Spleen (tissue), 13 donors: ENCODE measurements around the gene PLXNA1. TPM values are rescaled to one million over a fixed set of nuclear protein-coding genes. Genes with fewer than 3 reads are reported as not detected.

Source experiments
- DNase-seq: peaks from one replicate; pipeline ENCODE4 v3.0.0-alpha.2; 2020
- H3K27ac ChIP-seq, 8 donors: fragments of 200-600 bp; sonication (generic) in 7 of 8; 1 replicate in 4 of 8; 2 replicates in 4 of 8; pipeline versions ENCODE4 v1.5.0 to v1.8.0; 2016 to 2021; ENCODE audit warnings: inconsistent platforms in 4 of 8, mild to moderate bottlenecking in 4 of 8, moderate library complexity in 1 of 8
- H3K27me3 ChIP-seq, 7 donors: fragments of 200-600 bp; sonication (generic) in 6 of 7; replicated peaks in 1 of 7; 1 replicate in 4 of 7; 2 replicates in 3 of 7; pipeline versions ENCODE4 v1.5.0 to v1.8.0; 2016 to 2021; ENCODE audit warnings: inconsistent platforms in 3 of 7, mild to moderate bottlenecking in 1 of 7
- H3K36me3 ChIP-seq, 6 donors: fragments of 200-600 bp; sonication (generic) in 5 of 6; 1 replicate in 4 of 6; 2 replicates in 2 of 6; pipeline versions ENCODE4 v1.5.0 to v1.8.0; 2016 to 2021; ENCODE audit warnings: inconsistent platforms in 2 of 6
- H3K4me1 ChIP-seq, 6 donors: fragments of 200-600 bp; sonication (generic) in 5 of 6; 1 replicate in 3 of 6; 2 replicates in 3 of 6; pipeline versions ENCODE4 v1.5.0 to v1.8.0; 2016 to 2021; ENCODE audit warnings: inconsistent platforms in 3 of 6
- H3K4me3 ChIP-seq, 8 donors: fragments of 200-600 bp; sonication (generic) in 7 of 8; 1 replicate in 4 of 8; 2 replicates in 4 of 8; pipeline versions ENCODE4 v1.5.0 to v1.8.0; 2016 to 2021; ENCODE audit warnings: inconsistent platforms in 4 of 8, mild to moderate bottlenecking in 4 of 8, moderate library complexity in 2 of 8
- H3K9me3 ChIP-seq, 8 donors: fragments of 200-600 bp; sonication (generic) in 7 of 8; 1 replicate in 4 of 8; 2 replicates in 4 of 8; pipeline versions ENCODE4 v1.5.0 to v1.8.0; 2016 to 2021; ENCODE audit warnings: inconsistent platforms in 4 of 8
- POLR2A ChIP-seq, 3 donors: fragments of 450-650 bp; IDR thresholded peaks; one replicate each; pipeline ENCODE4 v1.5.1; 2017; ENCODE audit warnings: antibody characterized with exemption in 3 of 3, mild to moderate bottlenecking in 1 of 3
- POLR2AphosphoS5 ChIP-seq, 3 donors: sonication (generic); formaldehyde crosslinking; IDR thresholded peaks; one replicate each; pipeline ENCODE4 v1.5.1; 2017; ENCODE audit warnings: antibody characterized with exemption in 3 of 3
- WGBS, 5 donors: extraction: QIAGEN DNeasy Blood & Tissue Kit in 3 of 5; methylation state at CpG; one replicate each; pipeline versions ENCODE4 v1.1.5 to v1.1.7; 2013 to 2018; 5-methylcytosine and 5-hydroxymethylcytosine counted together
- intact Hi-C: fragments of 100-400 bp; cut with DNase I; formaldehyde crosslinking; loops from one replicate; pipeline ENCODE4 v1.15.0; 2023; ENCODE audit warnings: low total_unique reads
- long read RNA-seq, 2 donors: transcript quantifications; one replicate each; lab custom pipeline, GENCODE V29; 2026
- polyA plus RNA-seq, 3 donors: library from polyadenylated mRNA; stranded (reverse); fragments of 200-250 nt; gene quantifications; one replicate each; pipeline ENCODE4 v1.2.1, GENCODE V29; 2013
- total RNA-seq, 7 donors: library from RNA; depleted of rRNA in 3 of 7; stranded (reverse); fragments of >200 nt in 3 of 7; fragmentation: NEBNext Ultra II Directional in 4 of 7; extraction: Animal tissue kit (Norgen Biotek cat#: 25700) in 4 of 7; gene quantifications; one replicate each; pipeline versions ENCODE4 v1.1.0 to v1.2.1, GENCODE V29; 2016 to 2021
- TF ChIP-seq, protein P1 (sequence below), 11 experiments: fragments of 200-600 bp in 7 of 11; fragments of 450-650 bp in 4 of 11; sonication (generic) in 4 of 11; IDR thresholded peaks in 8 of 11; conservative IDR thresholded peaks in 3 of 11; 1 replicate in 7 of 11; 2 replicates in 4 of 11; pipeline versions ENCODE4 v1.4.0 to v1.8.0; 2016 to 2021; ENCODE audit warnings: antibody characterized with exemption in 11 of 11, inconsistent platforms in 4 of 11, mild to moderate bottlenecking in 1 of 11
- donor health status: healthy with polysubstance abuse.
- donor health status: DM: no; HTN: no; CAD: no; lungs with moderate emphysema.
- donor health status: DM: no; HTN: no; CAD: no.
- donor health status: Bipolar disorder and iron deficiency.
- donor health status: healthy.
- donor health status: DM: no; HTN: no; CAD: no.
- donor health status: DM: yes; HTN: yes; CAD: no.

Gene PLXNA1
- 10 to 100 TPM; 27.8 to 47.6 (median 41.4) TPM for total RNA-seq
- 10 to 100 TPM in 1 of 3 donors, 1 to 10 TPM in 2; 3.7 to 11.9 (median 3.8) TPM for polyA plus RNA-seq
- long read RNA-seq, donor 1: 0 reads
- long read RNA-seq, donor 2, full-length matches to known transcripts: 1 of 1 reads
- long read RNA-seq, donor 2, partial matches to known transcripts: 0 of 1 reads
- long read RNA-seq, donor 2, other reads (novel, unspliced or antisense): 0 of 1 reads

DNA sequence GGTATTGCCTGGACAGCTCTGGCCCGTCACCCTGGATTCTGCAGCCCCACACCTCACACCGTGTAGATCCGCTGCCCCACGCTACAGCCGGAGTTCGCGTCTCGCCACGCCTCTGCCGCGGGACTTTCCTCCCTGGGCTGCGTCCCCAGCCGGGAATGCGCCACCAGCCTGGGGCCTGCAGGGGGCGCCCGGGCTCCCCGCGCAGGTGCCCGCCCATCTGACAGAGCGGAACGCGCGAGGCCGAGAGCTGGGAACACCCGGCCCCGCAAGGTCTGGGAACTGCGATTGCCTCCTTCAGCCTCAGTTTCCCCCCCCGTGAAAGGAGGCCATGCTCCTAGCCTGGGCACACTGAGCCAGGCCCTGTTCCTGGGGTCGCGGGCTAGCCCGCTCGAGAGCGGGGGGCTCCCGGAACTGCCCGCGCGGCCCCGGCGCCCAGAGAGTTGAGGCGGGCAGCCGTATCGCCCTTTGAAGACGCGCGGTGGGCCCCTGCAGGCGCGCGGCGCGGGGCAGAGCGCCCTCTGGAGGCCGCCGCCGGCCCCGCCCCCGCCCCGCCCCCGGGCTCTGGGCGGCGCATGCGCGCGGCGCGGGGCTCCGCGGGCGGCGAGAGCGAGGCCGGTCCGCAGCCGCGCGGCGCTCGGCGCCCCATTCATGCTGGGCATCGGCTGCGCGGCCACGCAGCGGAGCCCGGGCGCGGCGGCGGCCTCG, at the start of gene PLXNA1:
Gene PLXNA1 (plus strand): TSS at position 645 of the 705 bp plus-strand sequence. CDS start 5,479 bp downstream, outside the sequence.
- peak; percentile 68 to 84 (median 77) for TF ChIP-seq POLR2AphosphoS5 (IDR thresholded peaks at IDR 0.05)
- TF ChIP-seq, protein P1, sequence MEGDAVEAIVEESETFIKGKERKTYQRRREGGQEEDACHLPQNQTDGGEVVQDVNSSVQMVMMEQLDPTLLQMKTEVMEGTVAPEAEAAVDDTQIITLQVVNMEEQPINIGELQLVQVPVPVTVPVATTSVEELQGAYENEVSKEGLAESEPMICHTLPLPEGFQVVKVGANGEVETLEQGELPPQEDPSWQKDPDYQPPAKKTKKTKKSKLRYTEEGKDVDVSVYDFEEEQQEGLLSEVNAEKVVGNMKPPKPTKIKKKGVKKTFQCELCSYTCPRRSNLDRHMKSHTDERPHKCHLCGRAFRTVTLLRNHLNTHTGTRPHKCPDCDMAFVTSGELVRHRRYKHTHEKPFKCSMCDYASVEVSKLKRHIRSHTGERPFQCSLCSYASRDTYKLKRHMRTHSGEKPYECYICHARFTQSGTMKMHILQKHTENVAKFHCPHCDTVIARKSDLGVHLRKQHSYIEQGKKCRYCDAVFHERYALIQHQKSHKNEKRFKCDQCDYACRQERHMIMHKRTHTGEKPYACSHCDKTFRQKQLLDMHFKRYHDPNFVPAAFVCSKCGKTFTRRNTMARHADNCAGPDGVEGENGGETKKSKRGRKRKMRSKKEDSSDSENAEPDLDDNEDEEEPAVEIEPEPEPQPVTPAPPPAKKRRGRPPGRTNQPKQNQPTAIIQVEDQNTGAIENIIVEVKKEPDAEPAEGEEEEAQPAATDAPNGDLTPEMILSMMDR (IDR thresholded peaks at IDR 0.05 in 8 of 11, conservative IDR thresholded peaks at IDR 0.05 in 3 of 11): peak; percentile 92 to 99 (median 98)
- no peak for TF ChIP-seq POLR2A (IDR thresholded peaks at IDR 0.05)
- no peaks in the 10 kb centered on the region for H3K9me3 ChIP-seq
- H3K27me3 ChIP-seq: peaks cover 0 to 39% (median 0%) of the 10 kb centered on the region in 7 donors
- peak within 1 kb of the TSS; percentile 87 to 97 (median 92) for H3K27ac ChIP-seq
- DNase-seq: peak; percentile 97
- H3K4me1 ChIP-seq: peaks cover 15 to 57% (median 47%) of the 10 kb centered on the region in 6 donors
- intact Hi-C loops: loop anchor here (5.0 kb wide), 1 partner anchor 230 kb away; no protein-coding TSS in a partner anchor
- H3K36me3 ChIP-seq: no peaks in the 10 kb centered on the region
- 0 to 1% (median 0%) methylated on average over 32 to 89 of the region's 89 CpGs for WGBS, 5 donors
- peak within 1 kb of the TSS; percentile 49 to 87 (median 62) for H3K4me3 ChIP-seq

DNA sequence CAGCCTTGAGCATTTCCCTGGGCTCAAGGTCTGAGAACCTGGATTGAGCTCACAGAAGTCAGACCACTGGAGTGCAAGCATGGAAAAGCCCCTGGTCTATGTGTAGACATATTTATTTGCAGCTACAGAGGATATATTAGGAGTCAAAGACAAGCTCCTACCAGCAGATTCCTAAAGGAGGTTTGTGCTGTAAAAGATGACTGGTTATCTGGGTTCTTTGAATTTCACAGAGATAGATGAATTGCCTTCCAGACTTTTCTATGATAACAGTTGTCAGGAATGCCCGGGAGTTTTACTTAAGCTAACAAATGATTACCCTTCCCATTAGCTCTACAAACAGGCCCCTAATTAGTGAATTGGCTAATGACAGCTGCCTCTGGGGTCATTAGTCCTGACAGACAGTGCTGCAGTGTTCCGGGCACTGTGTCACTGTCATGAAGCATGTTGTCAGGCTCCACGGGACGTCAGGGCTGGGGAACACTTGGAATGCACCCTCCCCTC, 48.8 kb upstream of the PLXNA1 start:
- intact Hi-C loops: no loop called here
- H3K4me1 ChIP-seq: peaks cover 18 to 80% (median 54%) of the 10 kb centered on the region in 6 donors
- DNase-seq: peak; percentile 52
- H3K4me3 ChIP-seq: no peak overlapping the region
- H3K9me3 ChIP-seq: no peaks in the 10 kb centered on the region
- 58 to 71% (median 61%) methylated on average over 4 of the region's 4 CpGs for whole genome bisulfite sequencing, 5 donors
- no peaks in the 10 kb centered on the region for H3K27me3 ChIP-seq
- TF ChIP-seq POLR2AphosphoS5 (IDR thresholded peaks at IDR 0.05) (peak in 1 of 3 donors; percentile 48), POLR2A (IDR thresholded peaks at IDR 0.05) (no peak)
- H3K27ac ChIP-seq: peak overlapping the region in 7 of 8 donors; percentile 17 to 79 (median 58)
- H3K36me3 ChIP-seq: no peaks in the 10 kb centered on the region

DNA sequence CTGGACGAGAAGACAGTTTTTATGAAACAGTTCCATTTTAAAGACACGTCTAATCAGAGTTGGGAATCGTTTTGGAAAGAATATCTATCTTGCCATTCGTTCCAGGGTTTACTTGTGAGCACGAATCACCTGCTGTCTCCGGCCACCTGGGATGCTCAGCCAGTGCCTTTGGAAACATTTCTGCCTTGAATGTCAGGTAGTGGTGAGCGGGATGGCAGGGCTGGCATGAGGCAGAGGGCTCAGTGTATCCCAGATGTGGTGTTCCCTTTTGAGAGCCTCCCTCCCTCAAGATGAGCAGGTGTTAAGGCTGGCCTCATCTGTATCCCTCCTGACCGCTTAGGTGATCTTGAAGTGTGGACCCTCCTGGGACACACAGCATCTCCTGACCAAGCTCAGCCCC, 47.9 kb upstream of the PLXNA1 start:
- H3K4me3 ChIP-seq: no peak overlapping the region
- 86 to 96% (median 93%) methylated on average over 7 to 8 of the region's 8 CpGs for WGBS, 5 donors
- H3K27me3 ChIP-seq: no peaks in the 10 kb centered on the region
- no peaks in the 10 kb centered on the region for H3K9me3 ChIP-seq
- TF ChIP-seq, protein P1 (IDR thresholded peaks at IDR 0.05 in 8 of 11, conservative IDR thresholded peaks at IDR 0.05 in 3 of 11): no peak
- TF ChIP-seq POLR2AphosphoS5 (IDR thresholded peaks at IDR 0.05) (no peak), POLR2A (IDR thresholded peaks at IDR 0.05) (no peak)
- H3K4me1 ChIP-seq: peaks cover 20 to 87% (median 61%) of the 10 kb centered on the region in 6 donors
- peak; percentile 51 for DNase-seq
- intact Hi-C loops: no loop called here
- H3K27ac ChIP-seq: peak overlapping the region in 2 of 8 donors; percentile 69 to 79
- no peaks in the 10 kb centered on the region for H3K36me3 ChIP-seq

- Histone ChIP-seq H3K36me3 (no peaks in the 10 kb centered on the region), H3K9me3 (no peaks in the 10 kb centered on the region), H3K27ac (peak overlapping the region in 1 of 8 donors; percentile 11), H3K4me1 (peaks cover 20 to 86% (median 61%) of the 10 kb centered on the region in 6 donors), H3K27me3 (no peaks in the 10 kb centered on the region), H3K4me3 (no peak overlapping the region)
- TF ChIP-seq POLR2A (IDR thresholded peaks at IDR 0.05) (no peak), POLR2AphosphoS5 (IDR thresholded peaks at IDR 0.05) (no peak)
- TF ChIP-seq, protein P1 (IDR thresholded peaks at IDR 0.05 in 8 of 11, conservative IDR thresholded peaks at IDR 0.05 in 3 of 11): no peak
- intact Hi-C loops: no loop called here
- DNase-seq: peak; percentile 16
- WGBS, 5 donors: 57 to 72% (median 63%) methylated on average over 4 of the region's 4 CpGs
Observed at GRCh38 chr3:126935756-126936509, 47.0 kb upstream of the PLXNA1 start.
